Cardiac muscle cell (in vitro differentiated cells and primary cell): ENCODE measurements around the gene YPEL2. TPM values are rescaled to one million over a fixed set of nuclear protein-coding genes. Genes with fewer than 3 reads are reported as not detected.

Experiments
- DNase-seq, 2 donors: peaks; one replicate each; pipeline versions ENCODE4 v3.0.0 to v3.0.0-alpha.2; 2010 to 2017; ENCODE audit warnings: low read depth in 1 of 2, low spot score in 1 of 2
- H3K27ac ChIP-seq: fragments of 200-600 bp; sonication (generic); 2 replicates; pipeline ENCODE4 v1.5.1; 2016
- H3K27me3 ChIP-seq: fragments of 200-600 bp; sonication (generic); 2 replicates; pipeline ENCODE4 v1.6.0; 2016; ENCODE audit warnings: control low read depth
- H3K36me3 ChIP-seq: fragments of 200-600 bp; sonication (generic); 2 replicates; pipeline ENCODE4 v1.5.1; 2016; ENCODE audit warnings: control low read depth
- H3K4me1 ChIP-seq: fragments of 200-600 bp; sonication (generic); 2 replicates; pipeline ENCODE4 v1.8.1; 2017; ENCODE audit warnings: low read depth, mild to moderate bottlenecking, mixed run types
- H3K4me3 ChIP-seq: fragments of 200-600 bp; sonication (generic); 2 replicates; pipeline ENCODE4 v1.5.1; 2016; ENCODE audit warnings: mild to moderate bottlenecking
- H3K9me3 ChIP-seq: fragments of 200-600 bp; sonication (generic); 2 replicates; pipeline ENCODE4 v1.5.1; 2017; ENCODE audit warnings: low read depth, mild to moderate bottlenecking, control low read depth
- polyA plus RNA-seq: library from polyadenylated mRNA; unstranded; fragments of >200 nt; fragmentation: Nextera tagmentation; extraction: Ambion mirVana; gene quantifications from 2 replicates; pipeline ENCODE4 v1.2.1, GENCODE V29; 2016
- total RNA-seq: library from RNA; depleted of rRNA; stranded (reverse); fragments of >200 nt; gene quantifications from 2 replicates; pipeline ENCODE4 v1.2.3, GENCODE V29; 2016
- TF ChIP-seq, protein P1 (sequence below): IDR thresholded peaks from 2 replicates; pipeline ENCODE4 v1.5.1; 2012; ENCODE audit warnings: low read depth, mild to moderate bottlenecking, low read length

YPEL2 gene
- total and polyA plus RNA-seq, 2 experiments from 2014 or later: 79.3 to 80.7 TPM

DNA sequence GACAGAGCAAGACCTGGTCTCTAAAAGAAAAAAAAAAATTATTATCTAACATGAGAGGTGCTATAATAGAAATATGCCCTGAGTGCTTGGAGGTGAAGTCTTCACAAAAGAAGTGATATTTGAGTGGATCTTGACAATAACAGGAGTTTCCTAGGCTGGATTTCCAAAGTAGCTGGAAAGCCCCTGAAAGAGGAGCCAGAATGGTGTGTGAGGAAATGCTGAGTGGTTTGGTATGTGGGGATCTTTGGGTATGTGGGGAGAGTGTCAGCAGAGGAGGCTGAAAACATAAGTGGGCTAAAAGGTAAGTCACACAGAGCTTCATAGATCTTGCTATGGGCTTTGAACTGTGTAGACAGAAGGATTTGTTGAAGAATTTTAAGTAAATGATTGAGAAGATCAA is 100.1 kb downstream of the YPEL2 start:
- TF ChIP-seq, protein P1, sequence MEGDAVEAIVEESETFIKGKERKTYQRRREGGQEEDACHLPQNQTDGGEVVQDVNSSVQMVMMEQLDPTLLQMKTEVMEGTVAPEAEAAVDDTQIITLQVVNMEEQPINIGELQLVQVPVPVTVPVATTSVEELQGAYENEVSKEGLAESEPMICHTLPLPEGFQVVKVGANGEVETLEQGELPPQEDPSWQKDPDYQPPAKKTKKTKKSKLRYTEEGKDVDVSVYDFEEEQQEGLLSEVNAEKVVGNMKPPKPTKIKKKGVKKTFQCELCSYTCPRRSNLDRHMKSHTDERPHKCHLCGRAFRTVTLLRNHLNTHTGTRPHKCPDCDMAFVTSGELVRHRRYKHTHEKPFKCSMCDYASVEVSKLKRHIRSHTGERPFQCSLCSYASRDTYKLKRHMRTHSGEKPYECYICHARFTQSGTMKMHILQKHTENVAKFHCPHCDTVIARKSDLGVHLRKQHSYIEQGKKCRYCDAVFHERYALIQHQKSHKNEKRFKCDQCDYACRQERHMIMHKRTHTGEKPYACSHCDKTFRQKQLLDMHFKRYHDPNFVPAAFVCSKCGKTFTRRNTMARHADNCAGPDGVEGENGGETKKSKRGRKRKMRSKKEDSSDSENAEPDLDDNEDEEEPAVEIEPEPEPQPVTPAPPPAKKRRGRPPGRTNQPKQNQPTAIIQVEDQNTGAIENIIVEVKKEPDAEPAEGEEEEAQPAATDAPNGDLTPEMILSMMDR: no peak
- peak overlapping the region; percentile 0 for H3K27ac ChIP-seq
- H3K36me3 ChIP-seq: no peaks in the 10 kb centered on the region
- no peaks in the 10 kb centered on the region for H3K27me3 ChIP-seq
- H3K4me1 ChIP-seq: peaks cover 29% of the 10 kb centered on the region
- no peaks in the 10 kb centered on the region for H3K9me3 ChIP-seq
- DNase-seq: peak in 1 of 2 donors; percentile 28
- no peak overlapping the region for H3K4me3 ChIP-seq

DNA sequence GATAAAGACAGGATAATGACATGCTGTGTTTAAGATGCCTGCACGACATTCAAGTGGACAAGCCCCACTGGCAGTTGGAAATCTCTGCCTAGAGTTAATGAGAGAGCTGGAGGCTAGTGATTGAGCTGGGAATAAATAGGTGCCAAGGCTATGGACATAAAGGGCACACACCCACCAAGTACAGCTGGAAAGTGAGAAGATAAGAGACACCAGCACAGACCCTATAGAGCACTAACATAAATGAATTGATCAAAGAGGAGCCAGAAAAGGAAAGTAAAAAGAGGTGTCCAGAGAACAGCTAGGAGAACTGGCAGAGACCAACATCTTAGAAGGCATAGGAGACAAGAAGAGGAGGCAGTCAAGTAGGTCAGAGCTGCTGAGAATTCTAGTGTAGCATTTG is 101.2 kb downstream of the YPEL2 start:
- no peaks in the 10 kb centered on the region for H3K27me3 ChIP-seq
- no peak for DNase-seq
- H3K9me3 ChIP-seq: no peaks in the 10 kb centered on the region
- no peak overlapping the region for H3K4me3 ChIP-seq
- no peak overlapping the region for H3K27ac ChIP-seq
- no peaks in the 10 kb centered on the region for H3K36me3 ChIP-seq
- peaks cover 21% of the 10 kb centered on the region for H3K4me1 ChIP-seq
- TF ChIP-seq, protein P1: no peak

DNA sequence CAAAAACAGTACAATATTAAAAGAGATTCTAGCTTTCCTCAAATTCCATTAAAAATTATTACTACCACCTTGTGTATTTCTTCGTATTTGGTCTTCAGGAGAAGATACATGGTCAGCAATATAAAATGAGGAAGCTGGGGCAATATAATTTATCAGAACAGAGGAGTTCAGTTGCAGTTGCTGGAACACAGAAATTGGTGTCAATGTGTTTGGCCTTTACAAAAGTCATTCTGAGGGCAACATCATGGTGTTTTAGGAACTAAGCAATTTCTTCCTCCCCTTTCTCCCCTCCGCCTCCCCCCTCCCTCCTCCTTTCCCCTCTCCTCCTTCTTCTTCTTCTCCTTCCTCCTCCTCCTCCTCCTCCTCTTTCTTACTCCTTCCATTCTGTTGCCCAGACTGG is 102.1 kb downstream of the YPEL2 start:
- TF ChIP-seq, protein P1: no peak
- no peaks in the 10 kb centered on the region for H3K9me3 ChIP-seq
- no peaks in the 10 kb centered on the region for H3K36me3 ChIP-seq
- no peak for DNase-seq
- H3K4me3 ChIP-seq: no peak overlapping the region
- no peak overlapping the region for H3K27ac ChIP-seq
- H3K27me3 ChIP-seq: no peaks in the 10 kb centered on the region
- peaks cover 20% of the 10 kb centered on the region for H3K4me1 ChIP-seq

DNA sequence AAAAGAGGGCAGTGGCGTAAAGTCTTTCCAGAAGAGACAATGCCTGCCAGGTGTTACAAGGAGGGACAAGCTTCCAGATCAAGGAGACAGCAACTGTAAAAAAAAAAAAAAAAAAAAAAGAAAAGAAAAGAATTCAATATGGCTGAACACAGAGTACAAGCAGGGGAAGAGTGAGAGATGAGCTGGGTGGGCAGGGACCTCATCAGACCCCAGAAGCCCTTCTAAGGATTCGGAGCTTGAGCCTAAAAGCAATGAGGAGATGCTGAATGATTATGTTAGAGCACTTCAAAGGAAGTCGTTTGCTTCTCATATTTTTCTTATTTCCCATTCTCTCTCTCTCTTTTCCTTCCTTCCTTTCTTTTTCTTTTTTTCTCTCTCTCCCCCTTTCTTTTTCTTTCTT is 103.0 kb downstream of the YPEL2 start:
- no peak overlapping the region for H3K4me3 ChIP-seq
- H3K4me1 ChIP-seq: peaks cover 28% of the 10 kb centered on the region
- no peaks in the 10 kb centered on the region for H3K27me3 ChIP-seq
- no peak overlapping the region for H3K27ac ChIP-seq
- TF ChIP-seq, protein P1: no peak
- no peaks in the 10 kb centered on the region for H3K36me3 ChIP-seq
- H3K9me3 ChIP-seq: no peaks in the 10 kb centered on the region
- DNase-seq: no peak

DNA sequence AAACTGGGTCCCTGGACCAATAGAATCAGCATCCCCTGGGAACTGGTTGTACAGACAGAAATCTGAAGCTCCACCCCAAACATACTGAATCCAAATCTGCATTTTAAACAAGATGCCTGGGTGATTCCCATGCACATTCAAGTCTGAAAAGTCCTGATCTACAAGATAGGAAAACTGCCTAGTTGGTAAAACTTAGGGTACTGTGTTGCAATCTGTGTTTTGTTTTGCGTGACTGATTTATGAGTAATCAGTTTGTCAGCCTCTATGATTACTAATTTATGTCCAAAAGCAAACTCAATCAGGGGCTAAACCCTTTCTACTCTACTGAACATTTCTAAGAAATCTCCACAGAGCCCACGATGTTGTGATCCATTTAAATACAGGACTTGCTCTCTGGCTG is 103.8 kb downstream of the YPEL2 start:
- DNase-seq: peak in 1 of 2 donors; percentile 82
- Histone ChIP-seq H3K36me3 (no peaks in the 10 kb centered on the region), H3K4me1 (peaks cover 36% of the 10 kb centered on the region), H3K27ac (no peak overlapping the region), H3K9me3 (no peaks in the 10 kb centered on the region), H3K4me3 (no peak overlapping the region), H3K27me3 (no peaks in the 10 kb centered on the region)
- TF ChIP-seq, protein P1: no peak

DNA sequence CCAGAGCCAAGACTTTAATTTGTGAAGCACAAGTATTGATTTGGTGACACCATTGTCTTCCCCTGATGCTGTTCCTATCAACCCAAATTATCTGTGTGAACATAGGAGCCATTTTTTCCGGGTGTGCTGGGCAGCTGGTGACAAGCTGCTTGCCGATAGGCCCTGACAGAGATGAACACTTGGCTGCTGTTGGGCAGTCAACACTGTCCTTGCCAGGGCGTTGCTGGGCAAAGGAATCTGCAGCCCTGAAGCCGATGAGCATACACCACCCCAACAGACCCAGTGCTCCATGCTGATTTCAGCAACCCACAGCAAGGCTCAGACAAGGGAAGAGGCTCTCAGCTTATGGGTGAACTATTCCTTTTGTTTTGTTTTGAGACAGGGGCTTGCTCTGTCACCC is 105.4 kb downstream of the YPEL2 start:
- no peak for DNase-seq
- TF ChIP-seq, protein P1: no peak
- Histone ChIP-seq H3K36me3 (no peaks in the 10 kb centered on the region), H3K27me3 (no peaks in the 10 kb centered on the region), H3K4me1 (peaks cover 41% of the 10 kb centered on the region), H3K9me3 (no peaks in the 10 kb centered on the region), H3K4me3 (no peak overlapping the region), H3K27ac (no peak overlapping the region)
